ENCODE results near the gene HNRNPF.
A peak's percentile ranks its signal among the peaks of the same experiment; 100 is the strongest.

HNRNPF gene

DNA sequence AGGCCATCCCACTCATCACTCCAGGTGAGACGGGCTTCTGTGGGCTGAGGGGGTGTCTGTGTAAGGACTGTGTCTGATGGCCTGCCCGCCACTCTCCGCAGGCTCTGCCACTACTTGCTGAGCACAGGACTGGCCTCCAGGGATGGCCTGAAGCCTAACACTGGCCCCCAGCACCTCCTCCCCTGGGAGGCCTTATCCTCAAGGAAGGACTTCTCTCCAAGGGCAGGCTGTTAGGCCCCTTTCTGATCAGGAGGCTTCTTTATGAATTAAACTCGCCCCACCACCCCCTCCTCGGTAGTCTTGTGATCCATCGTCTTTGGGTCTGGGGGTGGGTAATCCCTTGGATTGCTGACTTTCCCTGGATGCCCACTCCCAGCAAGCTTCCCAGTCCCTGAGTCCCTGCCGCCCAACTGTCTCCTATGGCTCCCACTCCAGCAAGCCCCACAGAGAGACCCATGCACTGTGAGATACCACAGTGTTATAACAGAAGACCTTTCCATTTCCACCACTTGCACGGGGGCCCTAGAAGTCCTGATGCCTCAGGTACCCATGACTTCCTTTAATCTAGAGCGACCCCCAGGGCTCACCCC lies 32.8 kb downstream of the HNRNPF start:
- no peak for DNase-seq

DNA sequence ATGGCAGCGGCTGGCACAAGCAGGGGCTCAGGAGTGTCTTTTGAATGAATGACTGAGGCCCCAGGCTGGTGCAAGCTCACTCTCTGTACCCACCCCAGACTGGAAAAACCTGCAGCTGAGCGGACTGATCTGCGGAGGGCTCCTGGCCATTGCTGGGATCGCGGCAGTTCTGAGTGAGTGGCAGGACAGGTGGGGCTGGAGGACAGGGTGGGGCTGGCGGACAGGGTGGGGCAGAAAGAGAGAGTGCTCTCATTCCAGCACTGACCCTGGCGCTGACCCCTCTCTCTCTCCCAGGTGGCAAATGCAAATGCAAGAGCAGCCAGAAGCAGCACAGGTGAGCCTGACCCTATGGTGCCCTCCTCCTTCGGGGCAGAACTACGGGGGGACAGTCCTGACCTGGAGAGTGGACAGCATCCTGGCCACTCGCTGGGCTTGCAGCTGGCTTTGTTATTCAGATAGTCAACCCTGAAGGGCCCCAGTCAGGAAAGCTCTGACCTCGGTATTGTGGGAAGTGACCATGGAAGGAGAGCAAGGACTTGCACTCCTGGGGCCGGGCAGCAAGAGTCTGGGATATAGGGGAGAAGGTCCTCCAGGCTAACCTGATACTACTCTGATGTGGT lies 33.5 kb downstream of the HNRNPF start:
- DNase-seq = no peak

DNA sequence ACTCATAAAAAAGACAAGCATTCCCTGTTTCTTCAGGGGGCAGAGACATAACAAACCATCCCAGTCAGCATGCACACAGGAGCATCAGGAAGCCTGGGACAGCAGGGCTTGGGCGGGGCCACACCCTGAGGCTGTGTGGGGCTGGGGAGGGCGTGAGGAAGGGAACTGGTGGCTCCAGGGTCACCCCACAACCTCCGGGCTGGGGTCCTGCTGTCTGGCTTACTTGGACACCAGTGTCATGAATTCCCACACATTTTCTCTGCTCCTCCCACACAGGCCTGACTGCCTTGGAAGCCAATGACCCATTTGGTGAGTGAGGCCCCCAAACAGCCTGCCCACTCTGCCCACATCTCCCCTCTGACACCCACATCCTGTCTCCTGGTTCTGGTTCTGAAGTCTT lies 34.8 kb downstream of the HNRNPF start:
- DNase-seq = no peak

DNA sequence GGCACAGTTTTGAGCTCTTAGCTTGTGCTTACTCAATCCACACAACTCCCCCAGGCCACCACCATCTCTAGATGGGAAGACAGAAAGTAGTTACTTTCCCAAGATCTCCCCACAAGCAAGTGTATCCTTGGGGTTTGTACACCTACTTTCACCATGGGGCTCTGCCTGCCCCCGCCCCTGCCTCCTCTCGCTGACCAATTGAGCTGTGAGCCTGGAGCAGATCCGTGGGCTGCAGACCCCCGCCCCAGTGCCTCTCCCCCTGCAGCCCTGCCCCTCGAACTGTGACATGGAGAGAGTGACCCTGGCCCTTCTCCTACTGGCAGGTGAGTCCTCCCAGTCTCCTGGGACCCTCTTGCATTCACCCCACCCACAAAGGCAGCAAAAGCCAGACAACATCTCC lies 35.5 kb downstream of the HNRNPF start:
- no peak for DNase-seq

DNA sequence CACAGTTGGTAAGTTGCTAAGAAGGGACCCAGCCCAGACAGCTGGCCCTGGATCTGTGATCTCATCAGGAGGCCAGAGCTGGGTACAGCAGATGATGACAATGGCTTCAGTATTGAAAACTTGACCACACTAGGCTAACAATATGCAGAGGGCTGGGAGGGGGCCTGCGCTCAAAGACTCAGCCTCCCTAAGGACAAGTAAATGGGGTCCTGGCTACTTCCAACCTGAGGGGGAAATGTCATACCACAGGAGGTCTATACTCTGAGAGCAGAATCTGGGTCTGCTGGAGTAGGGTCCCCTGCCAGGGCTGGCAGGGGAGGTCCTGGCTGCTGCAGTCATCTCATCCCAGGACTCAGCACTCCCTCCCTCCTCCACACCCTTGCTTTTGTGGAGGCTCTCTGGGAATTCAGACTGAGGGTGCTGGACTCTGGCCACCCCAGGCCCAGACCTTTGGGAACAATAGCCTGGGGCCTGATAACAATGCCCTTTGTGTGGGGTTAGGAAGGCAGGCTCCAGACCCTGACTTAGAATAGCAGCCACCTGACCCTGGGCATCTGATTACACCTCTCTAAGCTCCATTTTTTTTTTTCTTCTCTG lies 36.1 kb downstream of the HNRNPF start:
- DNase-seq = no peak

DNA sequence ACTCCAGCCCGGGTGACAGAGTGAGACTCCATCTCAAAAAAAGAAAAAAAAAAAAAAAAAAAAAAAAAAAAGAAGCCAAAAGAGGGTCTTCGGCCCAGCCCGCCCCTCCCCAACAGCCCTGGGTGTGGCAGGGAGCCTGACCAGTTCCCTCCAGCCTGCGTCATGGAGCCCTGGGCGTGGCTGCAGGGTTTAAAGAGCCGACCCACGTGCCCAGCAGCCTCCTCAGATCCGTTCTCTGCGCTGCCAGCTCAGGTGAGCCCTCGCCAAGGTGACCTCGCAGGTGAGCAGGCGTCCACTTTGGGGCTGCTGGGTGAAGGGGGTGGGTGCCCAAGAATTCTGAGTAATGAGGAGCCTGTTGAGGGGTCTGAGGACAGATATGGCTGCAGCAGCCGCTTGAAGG lies 37.6 kb downstream of the HNRNPF start, which contains the start of gene FXYD4:
Gene FXYD4, plus strand, starts transcription at position 219 of the 400 bp plus-strand sequence. CDS start 2,111 bp downstream, outside the sequence.
- no peak for DNase-seq

- DNase-seq = no peak
Measured at GRCh38 chr10:43370671-43371215, 38.2 kb downstream of the HNRNPF start.

- no peak for DNase-seq
Measured at GRCh38 chr10:43369921-43370320, 39.1 kb downstream of the HNRNPF start.

DNA sequence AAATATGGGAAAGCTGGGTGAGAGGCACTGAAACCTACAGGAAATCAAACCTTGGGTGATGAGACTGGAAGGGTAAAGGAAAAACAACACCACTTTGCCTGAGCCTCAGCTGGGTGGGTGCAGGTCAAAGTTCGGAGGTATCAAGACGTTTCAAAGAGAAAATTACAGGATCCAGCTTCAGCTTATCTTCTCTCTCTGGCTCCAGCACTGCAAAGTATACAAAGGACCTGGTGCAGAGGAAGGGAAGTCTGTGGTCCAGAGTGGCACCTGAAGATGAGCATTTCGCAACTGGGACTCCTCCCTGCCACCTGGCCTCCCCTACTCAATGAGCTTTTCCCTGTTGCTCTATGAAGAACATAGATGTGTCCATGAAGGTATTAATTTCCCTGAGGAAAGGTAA lies 44.0 kb downstream of the HNRNPF start:
- DNase-seq = no peak

DNA sequence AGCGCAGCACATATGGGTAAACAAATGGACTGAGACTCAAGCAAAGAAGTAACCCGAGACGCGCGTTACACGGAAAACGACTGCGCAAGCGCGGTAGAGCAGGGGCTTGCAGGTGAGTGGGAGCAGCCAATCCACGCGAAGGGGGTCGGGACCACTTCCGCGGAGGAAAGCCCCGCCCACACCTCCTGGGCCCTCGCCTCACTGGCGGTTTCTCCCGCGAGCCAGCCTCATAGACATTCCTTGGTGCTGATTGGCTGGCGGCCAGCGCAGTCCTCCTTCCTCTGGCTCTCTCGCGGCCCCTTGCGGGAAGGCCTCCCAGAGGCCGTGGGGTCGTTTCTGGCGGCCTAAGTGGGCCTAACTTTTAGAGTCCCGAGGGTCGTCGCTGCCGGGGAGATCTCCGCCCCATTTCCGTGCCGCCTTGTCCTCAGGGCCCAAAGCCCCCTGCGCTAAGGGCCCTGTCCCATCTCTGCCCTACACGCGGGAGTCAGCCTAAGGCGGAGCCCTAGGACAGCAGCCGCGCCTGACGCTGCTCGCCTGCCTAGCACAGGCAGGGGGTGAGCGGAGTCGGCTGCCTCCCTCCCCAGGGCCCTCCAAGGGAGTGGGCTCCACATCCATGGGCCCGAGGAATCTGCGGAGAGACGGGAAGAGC lies 46.7 kb downstream of the HNRNPF start:
- DNase-seq = peak; percentile 72 to 92

DNA sequence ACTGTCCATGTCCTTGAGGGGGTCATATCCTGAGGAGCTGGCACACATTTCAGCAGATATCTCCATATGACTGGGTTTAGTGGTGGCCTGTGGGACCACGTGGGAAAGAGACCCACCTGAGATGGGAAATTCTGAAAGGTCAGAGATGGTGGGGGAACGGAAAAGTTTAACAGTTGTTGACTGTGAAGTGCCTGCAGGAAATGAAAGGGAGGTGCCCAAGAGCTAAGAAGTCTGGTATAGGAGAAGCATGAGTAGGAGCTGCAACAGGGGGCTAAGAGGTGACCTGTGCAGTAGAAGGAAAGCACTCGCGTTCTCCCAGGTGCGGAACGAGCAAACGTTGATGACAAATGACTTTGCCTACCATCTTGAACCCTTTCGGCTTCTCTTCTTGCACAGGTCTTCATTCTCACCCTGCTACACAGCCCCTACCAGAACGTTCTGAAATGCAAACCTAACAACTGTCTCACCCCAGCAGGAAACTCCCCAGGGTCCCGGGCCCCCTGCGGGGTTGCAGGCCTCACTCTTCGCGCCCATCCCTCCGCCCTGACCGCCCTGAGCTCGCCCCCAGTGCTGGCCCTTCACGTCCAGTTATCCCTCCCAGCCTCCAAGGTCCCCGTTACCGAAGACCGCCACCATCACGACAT lies 47.3 kb downstream of the HNRNPF start:
- no peak for DNase-seq

- DNase-seq = no peak
Measured at GRCh38 chr10:43360086-43360485, 48.9 kb downstream of the HNRNPF start.

DNA sequence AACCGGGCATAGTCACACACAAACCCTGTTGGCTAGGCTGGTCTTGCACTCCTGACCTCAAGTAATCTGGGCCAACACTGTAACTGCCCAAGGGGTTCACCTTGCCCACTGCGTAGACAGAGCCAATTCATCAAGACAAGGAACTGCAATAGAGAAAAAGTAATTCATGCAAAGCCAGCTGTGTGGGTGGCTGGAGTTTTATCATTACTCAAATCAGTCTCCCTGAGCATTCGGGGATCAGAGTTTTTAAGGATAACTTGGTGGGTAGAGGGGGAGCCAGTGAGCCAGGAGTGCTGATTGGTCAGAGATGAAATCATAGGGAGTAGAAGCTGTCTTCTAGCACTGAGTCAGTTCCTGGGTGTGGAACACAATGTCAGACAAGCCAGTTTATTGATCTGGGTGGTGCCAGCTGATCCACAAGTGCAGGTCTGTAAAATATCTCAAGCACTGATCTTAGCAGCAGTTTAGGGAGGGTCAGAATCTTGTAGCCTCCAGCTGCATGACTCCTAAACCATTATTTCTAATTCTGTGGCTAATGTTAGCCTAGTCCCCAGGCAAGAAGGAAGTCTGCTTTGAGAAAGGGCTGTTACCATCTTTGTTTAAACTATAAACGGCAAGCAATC lies 53.1 kb downstream of the HNRNPF start:
- peak in 1 of 2 experiments; percentile 61 for DNase-seq

- DNase-seq = no peak
Measured at GRCh38 chr10:43354879-43355380, 54.1 kb downstream of the HNRNPF start.

- no peak for DNase-seq
Measured at GRCh38 chr10:43354330-43354635, 54.7 kb downstream of the HNRNPF start.

- no peak for DNase-seq
Measured at GRCh38 chr10:43353495-43354329, 55.3 kb downstream of the HNRNPF start.

DNA sequence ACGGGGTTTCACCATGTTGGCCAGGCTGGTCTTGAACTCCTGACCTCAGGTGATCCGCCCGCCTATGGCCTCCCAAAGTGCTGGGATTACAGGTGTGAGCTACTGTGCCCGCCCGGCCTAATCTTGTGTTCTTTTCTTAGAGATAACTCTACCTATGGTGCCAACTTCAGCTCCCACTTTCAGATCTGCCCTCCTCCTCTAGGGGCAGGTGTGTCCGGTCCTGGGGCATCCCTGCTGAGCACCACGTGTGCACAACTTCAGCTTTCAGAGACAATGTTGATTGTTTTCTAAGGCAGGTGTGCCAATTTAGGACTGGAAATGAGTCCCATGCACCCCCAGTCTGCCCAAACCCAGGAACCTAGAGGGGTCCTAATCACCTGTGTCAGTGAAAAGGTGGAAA lies 56.0 kb downstream of the HNRNPF start:
- no peak for DNase-seq

DNA sequence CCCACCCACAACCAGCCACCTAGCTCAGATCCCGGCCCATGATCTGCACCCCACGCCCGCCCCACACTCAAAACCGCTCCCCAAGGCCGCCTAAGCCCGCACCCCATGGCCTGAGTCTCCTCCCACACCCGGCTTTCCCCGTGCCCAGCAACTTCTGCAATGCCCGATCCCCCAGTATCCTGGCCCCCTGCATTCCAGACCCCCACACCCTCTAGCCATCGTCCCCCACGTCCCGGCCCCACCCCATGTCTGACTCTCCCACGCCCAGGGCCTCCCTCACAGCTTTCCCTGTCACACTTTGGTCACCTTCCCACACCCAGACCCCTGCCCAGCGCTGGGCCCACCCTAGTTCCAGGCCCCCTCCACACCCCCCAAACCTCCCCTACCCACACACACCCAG lies 57.7 kb downstream of the HNRNPF start:
- no peak for DNase-seq

- DNase-seq = no peak
Measured at GRCh38 chr10:43350686-43351085, 58.3 kb downstream of the HNRNPF start.

DNA sequence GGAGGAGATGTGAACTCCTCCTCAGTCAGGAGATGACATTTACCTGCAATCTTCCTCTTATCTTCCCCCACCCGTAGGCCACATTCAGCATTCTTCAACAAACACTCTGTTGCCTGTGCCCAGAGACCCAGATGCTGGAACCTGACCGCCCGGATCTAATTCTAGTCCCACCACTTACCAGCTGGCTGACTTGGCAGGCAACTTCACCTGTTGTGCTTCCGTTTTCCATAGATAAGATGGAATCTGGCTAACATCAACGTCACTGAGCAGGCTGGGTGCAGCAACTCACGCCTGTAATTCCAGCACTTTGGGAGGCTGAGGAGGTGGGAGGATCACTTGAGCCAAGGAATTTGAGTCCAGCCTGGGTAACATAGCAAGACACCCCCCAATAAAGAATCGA lies 58.8 kb downstream of the HNRNPF start:
- no peak for DNase-seq

GRCh38 chr10:43348511-43349312 lies 60.3 kb downstream of the HNRNPF start:
- peak; percentile 22 to 71 for DNase-seq

Measured in SW 1271 (cell line).